Mucosa of rectum (tissue), 2 donors: ENCODE measurements around the gene CELA2B.
A peak's percentile ranks its signal among the peaks of the same experiment; 100 is the strongest.
"Not testable (repeated sequence)": the region's sequence is repeated elsewhere in the genome, so short reads cannot be mapped to it uniquely, and the experiment has no call there.

Experiments used
- H3K27ac ChIP-seq, 2 donors: one replicate each; pipeline ENCODE4 v1.7.0; 2013; ENCODE audit warnings: inconsistent platforms in 2 of 2, low read depth in 2 of 2, low read length in 2 of 2
- H3K27me3 ChIP-seq, 2 donors: one replicate each; pipeline ENCODE4 v1.7.0; 2013; ENCODE audit warnings: low read length in 2 of 2; ENCODE audit not compliant: control insufficient read depth in 2 of 2, insufficient read depth in 2 of 2
- H3K36me3 ChIP-seq, 2 donors: one replicate each; pipeline ENCODE4 v1.7.0; 2013; ENCODE audit warnings: low read length in 2 of 2; ENCODE audit not compliant: control insufficient read depth in 2 of 2, insufficient read depth in 2 of 2
- H3K4me1 ChIP-seq, 2 donors: one replicate each; pipeline ENCODE4 v1.7.0; 2013; ENCODE audit warnings: low read length in 2 of 2, mild to moderate bottlenecking in 1 of 2; ENCODE audit not compliant: control insufficient read depth in 2 of 2, insufficient read depth in 2 of 2
- H3K4me3 ChIP-seq, 2 donors: one replicate each; pipeline ENCODE4 v1.7.0; 2013; ENCODE audit warnings: low read length in 2 of 2
- H3K9ac ChIP-seq, 2 donors: one replicate each; pipeline ENCODE4 v1.7.0; 2013; ENCODE audit warnings: low read length in 2 of 2, low read depth in 1 of 2, mild to moderate bottlenecking in 1 of 2
- H3K9me3 ChIP-seq, 2 donors: one replicate each; pipeline ENCODE4 v1.7.0; 2013; ENCODE audit warnings: low read length in 2 of 2; ENCODE audit not compliant: control insufficient read depth in 2 of 2
- donor health status: healthy.
- donor health status: Normal muscosa, but diverticular disease.

CELA2B gene

GRCh38 chr1:15513192-15513591, 37.3 kb downstream of the CELA2B start:
- peaks cover 3 to 18% of the 10 kb centered on the region in 2 donors for H3K36me3 ChIP-seq
- H3K27ac ChIP-seq = no peak overlapping the region
- no peaks in the 10 kb centered on the region for H3K9me3 ChIP-seq
- no peak overlapping the region for H3K4me3 ChIP-seq
- no peaks in the 10 kb centered on the region for H3K27me3 ChIP-seq
- H3K9ac ChIP-seq = no peak overlapping the region
- peaks cover 0 to 3% of the 10 kb centered on the region in 2 donors for H3K4me1 ChIP-seq

DNA sequence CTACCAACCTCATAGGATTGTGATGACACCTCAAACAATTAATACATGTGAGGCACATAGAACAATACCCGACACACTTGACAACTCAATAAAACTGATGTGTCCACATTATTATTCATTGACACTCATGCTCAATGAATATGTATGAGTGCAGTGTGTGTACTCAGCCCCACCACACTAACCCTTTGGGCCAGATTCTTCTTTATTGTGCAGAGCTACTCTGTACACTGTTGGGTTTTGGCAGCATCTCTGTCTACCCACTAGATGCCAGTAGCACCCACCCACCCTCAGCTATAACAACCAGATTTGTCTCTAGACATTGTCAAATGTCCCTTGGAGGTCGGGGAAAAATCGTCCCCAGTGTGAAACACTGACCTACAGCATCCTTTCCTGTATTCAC, 38.0 kb downstream of the CELA2B start:
- H3K27ac ChIP-seq = no peak overlapping the region

GRCh38 chr1:15514557-15514956, 38.7 kb downstream of the CELA2B start:
- H3K4me1 ChIP-seq, H3K27me3 ChIP-seq, H3K9me3 ChIP-seq, H3K27ac ChIP-seq, H3K4me3 ChIP-seq, H3K9ac ChIP-seq: not testable (repeated sequence)
- H3K36me3 ChIP-seq = peaks cover 3 to 19% of the 10 kb centered on the region in 2 donors

More for the DNA sequence above, 38.0 kb downstream of the CELA2B start:
- Histone ChIP-seq H3K27me3 (no peaks in the 10 kb centered on the region), H3K9ac (no peak overlapping the region), H3K36me3 (peaks cover 3 to 19% of the 10 kb centered on the region in 2 donors), H3K4me3 (no peak overlapping the region), H3K9me3 (no peaks in the 10 kb centered on the region), H3K4me1 (peaks cover 0 to 3% of the 10 kb centered on the region in 2 donors)

GRCh38 chr1:15515022-15515663, 39.2 kb downstream of the CELA2B start:
- no peak overlapping the region for H3K27ac ChIP-seq
- H3K4me1 ChIP-seq = peaks cover 0 to 3% of the 10 kb centered on the region in 2 donors
- H3K9ac ChIP-seq = no peak overlapping the region
- no peaks in the 10 kb centered on the region for H3K27me3 ChIP-seq
- H3K36me3 ChIP-seq = peaks cover 3 to 19% of the 10 kb centered on the region in 2 donors
- H3K9me3 ChIP-seq = no peaks in the 10 kb centered on the region
- H3K4me3 ChIP-seq = no peak overlapping the region

DNA sequence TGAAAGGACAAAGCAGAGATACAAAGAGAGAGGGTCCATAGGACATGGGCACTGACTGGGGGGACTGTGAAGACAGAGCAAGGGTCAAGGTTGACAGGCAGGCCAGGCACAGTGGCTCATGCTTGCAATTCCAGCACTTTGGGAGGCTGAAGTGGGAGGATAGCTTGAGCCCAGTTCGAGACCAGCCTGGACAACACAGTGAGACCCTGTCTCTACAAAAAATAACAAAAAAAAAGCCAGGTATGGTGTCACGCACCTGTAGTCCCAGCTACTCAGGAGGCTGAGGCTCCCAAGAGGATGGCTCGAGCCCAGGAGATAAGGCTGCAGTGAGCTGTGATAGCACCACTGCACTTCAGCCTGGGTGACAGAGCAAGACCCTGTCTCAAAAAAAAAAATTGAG, 43.7 kb downstream of the CELA2B start:
- peaks cover 9 to 13% of the 10 kb centered on the region in 2 donors for H3K4me1 ChIP-seq
- no peak overlapping the region for H3K4me3 ChIP-seq
- no peaks in the 10 kb centered on the region for H3K27me3 ChIP-seq
- no peak overlapping the region for H3K27ac ChIP-seq
- no peak overlapping the region for H3K9ac ChIP-seq
- no peaks in the 10 kb centered on the region for H3K9me3 ChIP-seq
- H3K36me3 ChIP-seq = peaks cover 0 to 14% of the 10 kb centered on the region in 2 donors

- peaks cover 19% of the 10 kb centered on the region in 2 donors for H3K4me1 ChIP-seq
- not testable (repeated sequence) for H3K4me3 ChIP-seq, H3K27me3 ChIP-seq, H3K9ac ChIP-seq, H3K9me3 ChIP-seq, H3K27ac ChIP-seq
- H3K36me3 ChIP-seq = peaks cover 0 to 14% of the 10 kb centered on the region in 2 donors
Observed at GRCh38 chr1:15521206-15521906, 45.5 kb downstream of the CELA2B start.

DNA sequence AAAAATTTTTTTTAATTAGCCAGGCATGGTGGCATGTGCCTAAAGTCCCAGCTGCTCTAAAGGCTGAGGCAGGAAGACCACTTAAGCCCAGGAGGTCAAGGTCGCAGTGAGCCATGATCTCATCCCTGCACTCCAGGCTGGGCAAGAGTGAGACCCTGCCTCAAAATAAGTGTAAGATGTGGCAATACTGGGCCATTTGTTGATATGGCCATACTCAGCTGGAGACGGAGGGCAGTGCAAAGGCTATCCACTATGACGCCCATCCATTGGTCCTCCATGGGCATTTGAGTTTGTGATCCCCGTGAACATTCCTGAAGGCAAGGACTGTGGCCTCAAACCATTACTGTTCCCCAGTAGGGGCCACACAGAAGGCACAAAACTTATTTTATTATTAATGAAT, 46.6 kb downstream of the CELA2B start:
- H3K9ac ChIP-seq = no peak overlapping the region
- H3K36me3 ChIP-seq = peaks cover 0 to 5% of the 10 kb centered on the region in 2 donors
- no peaks in the 10 kb centered on the region for H3K9me3 ChIP-seq
- H3K27me3 ChIP-seq = no peaks in the 10 kb centered on the region
- no peak overlapping the region for H3K27ac ChIP-seq
- peaks cover 24 to 25% of the 10 kb centered on the region in 2 donors for H3K4me1 ChIP-seq
- H3K4me3 ChIP-seq = no peak overlapping the region

GRCh38 chr1:15523104-15524020, 47.5 kb downstream of the CELA2B start:
- H3K27ac ChIP-seq = peak overlapping the region; percentile 94 to 98
- H3K27me3 ChIP-seq = no peaks in the 10 kb centered on the region
- peak overlapping the region; percentile 88 to 97 for H3K9ac ChIP-seq
- H3K4me1 ChIP-seq = peaks cover 28% of the 10 kb centered on the region in 2 donors
- H3K36me3 ChIP-seq = peaks cover 0 to under 1% of the 10 kb centered on the region in 2 donors
- peak overlapping the region; percentile 82 to 84 for H3K4me3 ChIP-seq
- H3K9me3 ChIP-seq = no peaks in the 10 kb centered on the region

GRCh38 chr1:15524021-15524282, 48.0 kb downstream of the CELA2B start, which contains the start of gene CASP9:
Gene CASP9, minus strand, starts transcription at chr1:15524215. Its CDS starts 15 bp downstream, at chr1:15524200.
- Histone ChIP-seq H3K9ac (peak within 1 kb of the TSS; percentile 88 to 97), H3K4me1 (peaks cover 28% of the 10 kb centered on the region in 2 donors), H3K4me3 (peak within 1 kb of the TSS; percentile 86 to 95), H3K9me3 (no peaks in the 10 kb centered on the region), H3K36me3 (no peaks in the 10 kb centered on the region), H3K27me3 (no peaks in the 10 kb centered on the region), H3K27ac (peak within 1 kb of the TSS; percentile 99)
